ENCODE data around the gene PRKAA2.

The PRKAA2 gene

DNA sequence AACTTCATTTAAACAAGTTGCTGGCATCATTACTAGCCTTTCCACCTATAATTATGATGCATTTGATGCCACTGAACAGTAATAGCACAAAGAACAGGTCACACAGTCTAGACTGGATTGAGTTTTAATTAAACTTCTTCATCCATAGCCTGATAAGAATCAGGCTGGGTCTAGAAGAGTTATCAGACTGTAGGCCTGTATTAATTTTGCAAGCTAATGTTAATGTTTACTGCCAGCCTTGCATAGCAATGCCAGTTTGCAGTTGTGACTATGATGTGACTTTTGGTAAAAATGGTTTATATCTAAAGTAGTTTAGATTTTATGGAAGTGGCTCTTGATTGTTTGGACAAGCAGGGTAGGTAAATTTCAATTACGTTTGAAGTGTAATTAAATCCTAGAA, 68.0 kb downstream of the PRKAA2 start:
- DNase-seq (ENCODE audit: low read depth) = no peak

DNA sequence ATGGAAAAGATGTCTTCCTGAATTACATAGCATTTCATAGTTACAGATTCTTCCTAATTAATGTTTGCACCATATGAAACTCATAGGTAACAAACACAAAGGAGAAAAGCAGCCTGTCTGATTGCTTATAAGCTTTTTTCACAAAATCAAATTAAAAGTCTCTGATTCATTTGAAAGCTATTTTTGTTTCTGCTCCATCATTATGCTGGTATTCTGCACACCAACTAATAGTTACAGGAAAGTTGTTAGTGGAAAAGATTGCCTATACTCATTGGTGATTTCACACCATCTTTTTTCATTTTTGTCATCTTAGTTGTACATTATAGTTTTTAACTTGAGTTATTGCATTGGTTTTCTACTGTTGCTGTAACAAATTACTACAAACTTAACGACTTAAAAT, 70.0 kb downstream of the PRKAA2 start:
- DNase-seq (ENCODE audit: low read depth) = no peak

DNA sequence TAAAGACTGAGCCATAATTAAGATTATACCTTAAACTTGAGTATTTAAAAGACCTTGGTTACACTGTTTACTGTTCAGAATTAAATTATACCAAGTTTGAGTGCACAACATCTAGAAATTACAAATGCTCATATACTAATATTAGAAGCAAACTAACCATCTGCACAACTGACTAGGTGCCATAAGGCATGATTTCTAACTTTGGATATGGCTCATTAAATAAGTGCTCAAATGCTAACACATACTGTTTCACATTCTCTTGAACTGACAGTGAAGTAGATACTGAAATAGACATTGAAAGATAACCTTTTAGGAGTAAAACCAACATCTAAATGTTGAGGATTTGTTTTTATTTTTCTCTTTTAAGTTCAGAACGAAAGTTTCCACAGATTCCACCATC, 74.1 kb downstream of the PRKAA2 start:
- DNase-seq (ENCODE audit: low read depth) = no peak

- DNase-seq (ENCODE audit: low read depth) = no peak
Observed at GRCh38 chr1:56726706-56727105, 81.6 kb downstream of the PRKAA2 start.

- no peak for DNase-seq (ENCODE audit: low read depth)
Observed at GRCh38 chr1:56728964-56729363, 83.8 kb downstream of the PRKAA2 start.

DNA sequence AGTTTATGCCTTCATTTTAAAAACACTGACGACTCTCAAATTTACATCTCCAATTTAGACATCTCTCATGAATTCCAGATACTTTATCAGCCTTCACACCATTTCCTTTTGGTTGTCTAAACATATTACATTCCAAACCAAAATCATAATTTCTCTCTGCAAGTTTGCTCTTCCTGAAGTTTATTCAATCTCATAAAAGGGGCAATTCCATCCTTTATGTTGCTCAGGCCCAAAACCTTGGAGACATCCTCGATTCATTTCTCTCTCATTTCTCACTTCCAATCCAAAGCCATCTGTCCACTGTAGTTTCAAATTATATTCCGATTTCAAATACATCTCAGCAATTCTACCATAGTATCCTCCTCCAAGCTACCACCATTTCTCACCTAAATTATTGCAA, 100.1 kb downstream of the PRKAA2 start:
- no peak for DNase-seq (ENCODE audit: low read depth)

DNA sequence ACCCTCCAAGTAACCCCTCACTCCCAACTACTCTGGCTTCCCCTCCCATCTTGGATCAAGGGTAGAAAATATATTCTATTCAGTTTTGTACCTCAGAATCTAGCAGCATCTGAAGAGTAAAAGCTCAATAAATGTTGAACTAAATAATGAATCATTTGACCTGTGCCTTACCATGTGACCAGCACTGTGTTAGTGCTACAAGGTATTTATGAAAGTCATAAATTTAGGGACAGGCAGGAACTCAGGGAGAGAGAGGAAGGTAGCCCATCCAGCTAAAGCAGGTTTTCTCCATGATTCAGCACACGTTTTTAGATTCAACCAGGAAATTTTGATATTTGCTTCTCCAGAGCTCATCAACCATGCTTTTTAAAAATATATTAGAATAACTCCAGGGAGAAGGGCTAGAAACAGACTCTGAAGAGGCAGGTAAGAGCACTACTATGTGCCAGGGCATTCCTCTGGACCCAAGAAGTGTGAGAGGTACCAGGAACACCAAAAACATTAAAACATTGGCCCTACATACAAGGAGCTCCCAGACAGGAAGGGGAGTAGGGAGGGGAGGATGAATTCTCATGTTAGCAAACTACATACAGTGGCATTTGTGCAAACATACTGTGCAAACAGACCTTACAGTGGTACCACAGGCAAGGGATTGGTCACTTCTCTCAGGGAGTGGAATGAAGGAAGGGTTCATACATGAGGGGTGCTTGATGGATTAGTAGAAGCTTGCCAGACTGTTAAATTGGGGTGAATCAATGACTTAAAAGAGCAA, 109.8 kb downstream of the PRKAA2 start:
- DNase-seq (ENCODE audit: low read depth) = no peak

DNA sequence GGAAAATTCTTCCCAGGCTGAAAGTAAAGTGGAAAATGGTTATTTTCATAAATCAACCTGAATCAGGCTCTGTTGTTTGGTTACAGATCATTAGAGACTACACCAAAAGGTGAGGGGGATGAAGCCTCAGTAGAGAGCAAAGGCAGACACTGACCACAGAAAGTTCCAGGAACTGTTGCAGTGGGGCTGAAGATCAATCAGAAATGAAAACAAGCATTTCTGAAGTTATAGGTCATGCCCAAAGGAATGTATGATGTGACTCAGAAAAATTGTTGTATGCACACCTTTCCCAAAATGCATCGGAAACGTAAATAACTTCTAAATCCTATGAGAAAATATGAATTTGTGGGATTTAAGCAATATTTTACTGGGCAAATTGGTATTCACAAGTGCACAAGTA, 110.8 kb downstream of the PRKAA2 start:
- no peak for DNase-seq (ENCODE audit: low read depth)

- DNase-seq (ENCODE audit: low read depth) = no peak
Observed at GRCh38 chr1:56758135-56758534, 113.0 kb downstream of the PRKAA2 start.

GRCh38 chr1:56758794-56759193, 113.7 kb downstream of the PRKAA2 start:
- no peak for DNase-seq (ENCODE audit: low read depth)

All from stimulated activated CD8-positive, alpha-beta memory T cell treated with anti-CD3 and anti-CD28 coated beads, Interleukin-7, amount 100 ng/mL, for 24 hours (primary cell).